ENCODE measurements around the gene MCTP1. TPM values are rescaled to one million over a fixed set of nuclear protein-coding genes. Genes with fewer than 3 reads are reported as not detected.

The MCTP1 gene
- total RNA-seq, 1 donor from 2014 or later = 3.7 TPM

DNA sequence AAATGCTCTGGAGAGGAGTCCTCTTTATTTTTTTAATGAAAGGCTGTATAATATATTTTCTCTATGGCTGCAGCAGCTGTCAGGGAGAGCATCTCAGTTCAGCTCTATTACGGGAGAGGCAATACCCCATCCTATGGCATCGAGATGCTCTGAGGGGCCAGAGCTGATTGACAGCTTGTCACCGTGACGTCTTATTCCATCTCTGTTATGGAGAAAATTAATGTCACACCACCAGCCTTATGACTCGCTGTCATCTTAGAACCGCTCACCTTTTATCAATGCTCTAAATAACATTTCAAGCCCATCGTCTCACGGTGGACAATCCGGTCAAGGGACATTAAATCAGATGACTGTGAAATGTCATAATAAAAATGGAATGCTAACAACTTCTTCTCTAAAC is 392.9 kb downstream of the MCTP1 start:
- no peaks in the 10 kb centered on the region for H3K9me3 ChIP-seq (ENCODE audit: low read depth)
- no peaks in the 10 kb centered on the region for H4K20me1 ChIP-seq (ENCODE audit: low read depth)
- H3K9me3 Mint-ChIP-seq = no peaks in the 10 kb centered on the region
- no peak overlapping the region for H3K27ac Mint-ChIP-seq
- H3K4me3 ChIP-seq = no peak overlapping the region
- H3K4me2 ChIP-seq = no peak overlapping the region
- no peaks in the 10 kb centered on the region for H3K36me3 Mint-ChIP-seq
- no peak for DNase-seq (ENCODE audit: low spot score)
- TF ChIP-seq, protein P1, sequence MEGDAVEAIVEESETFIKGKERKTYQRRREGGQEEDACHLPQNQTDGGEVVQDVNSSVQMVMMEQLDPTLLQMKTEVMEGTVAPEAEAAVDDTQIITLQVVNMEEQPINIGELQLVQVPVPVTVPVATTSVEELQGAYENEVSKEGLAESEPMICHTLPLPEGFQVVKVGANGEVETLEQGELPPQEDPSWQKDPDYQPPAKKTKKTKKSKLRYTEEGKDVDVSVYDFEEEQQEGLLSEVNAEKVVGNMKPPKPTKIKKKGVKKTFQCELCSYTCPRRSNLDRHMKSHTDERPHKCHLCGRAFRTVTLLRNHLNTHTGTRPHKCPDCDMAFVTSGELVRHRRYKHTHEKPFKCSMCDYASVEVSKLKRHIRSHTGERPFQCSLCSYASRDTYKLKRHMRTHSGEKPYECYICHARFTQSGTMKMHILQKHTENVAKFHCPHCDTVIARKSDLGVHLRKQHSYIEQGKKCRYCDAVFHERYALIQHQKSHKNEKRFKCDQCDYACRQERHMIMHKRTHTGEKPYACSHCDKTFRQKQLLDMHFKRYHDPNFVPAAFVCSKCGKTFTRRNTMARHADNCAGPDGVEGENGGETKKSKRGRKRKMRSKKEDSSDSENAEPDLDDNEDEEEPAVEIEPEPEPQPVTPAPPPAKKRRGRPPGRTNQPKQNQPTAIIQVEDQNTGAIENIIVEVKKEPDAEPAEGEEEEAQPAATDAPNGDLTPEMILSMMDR (IDR thresholded peaks at IDR 0.05) = no peak
- TF ChIP-seq EZH2phosphoT487 (IDR thresholded peaks at IDR 0.05) (no peak), EZH2 (IDR thresholded peaks at IDR 0.05) (no peak)
- no peak overlapping the region for H3K9ac ChIP-seq
- no peak overlapping the region for H2AFZ ChIP-seq (replicated peaks)
- no peaks in the 10 kb centered on the region for H3K36me3 ChIP-seq
- no peak overlapping the region for H3K4me3 Mint-ChIP-seq
- no peaks in the 10 kb centered on the region for H3K79me2 ChIP-seq (ENCODE audit: low read depth)
- no peaks in the 10 kb centered on the region for H3F3A ChIP-seq (ENCODE audit: low read depth)
- H3K27me3 Mint-ChIP-seq (ENCODE audit: insufficient read depth, low read depth) = peaks cover 5% of the 10 kb centered on the region
- no peaks in the 10 kb centered on the region for H3K27me3 ChIP-seq
- H3K4me1 Mint-ChIP-seq = peaks cover 6% of the 10 kb centered on the region
- H3K27ac ChIP-seq = no peak overlapping the region
- peaks cover 3% of the 10 kb centered on the region for H3K4me1 ChIP-seq

DNA sequence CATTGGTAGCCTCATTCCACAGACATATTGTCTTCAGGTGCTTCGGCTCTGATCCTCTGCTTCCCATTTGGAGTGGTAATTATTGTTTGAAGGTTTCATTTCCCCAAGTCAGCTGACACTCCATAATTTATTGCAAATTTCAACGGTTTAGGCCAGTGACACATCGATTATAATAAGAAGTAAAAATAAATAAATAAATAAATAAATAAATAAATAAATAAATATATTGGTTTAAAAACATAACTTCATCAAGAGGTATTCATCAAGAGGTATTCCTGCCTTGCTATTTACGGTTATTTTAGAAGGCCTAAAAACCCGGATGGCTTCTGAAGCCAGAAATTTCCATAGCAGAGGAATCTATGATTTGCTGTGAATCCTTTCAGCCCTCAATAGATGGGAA is 393.3 kb downstream of the MCTP1 start:
- H3K4me2 ChIP-seq = no peak overlapping the region
- peaks cover 3% of the 10 kb centered on the region for H3K4me1 ChIP-seq
- no peak overlapping the region for H2AFZ ChIP-seq (replicated peaks)
- Mint-ChIP-seq H3K36me3 (no peaks in the 10 kb centered on the region), H3K4me1 (peaks cover 6% of the 10 kb centered on the region), H3K27me3 (ENCODE audit: insufficient read depth, low read depth) (peaks cover 3% of the 10 kb centered on the region), H3K4me3 (no peak overlapping the region), H3K27ac (no peak overlapping the region), H3K9me3 (no peaks in the 10 kb centered on the region)
- no peaks in the 10 kb centered on the region for H3K9me3 ChIP-seq (ENCODE audit: low read depth)
- H3K4me3 ChIP-seq = no peak overlapping the region
- H3K79me2 ChIP-seq (ENCODE audit: low read depth) = no peaks in the 10 kb centered on the region
- H3K27ac ChIP-seq = no peak overlapping the region
- no peaks in the 10 kb centered on the region for H3K27me3 ChIP-seq
- no peak for DNase-seq (ENCODE audit: low spot score)
- TF ChIP-seq EZH2phosphoT487 (IDR thresholded peaks at IDR 0.05) = no peak
- H3F3A ChIP-seq (ENCODE audit: low read depth) = no peaks in the 10 kb centered on the region
- no peak overlapping the region for H3K9ac ChIP-seq
- H3K36me3 ChIP-seq = no peaks in the 10 kb centered on the region
- H4K20me1 ChIP-seq (ENCODE audit: low read depth) = no peaks in the 10 kb centered on the region

DNA sequence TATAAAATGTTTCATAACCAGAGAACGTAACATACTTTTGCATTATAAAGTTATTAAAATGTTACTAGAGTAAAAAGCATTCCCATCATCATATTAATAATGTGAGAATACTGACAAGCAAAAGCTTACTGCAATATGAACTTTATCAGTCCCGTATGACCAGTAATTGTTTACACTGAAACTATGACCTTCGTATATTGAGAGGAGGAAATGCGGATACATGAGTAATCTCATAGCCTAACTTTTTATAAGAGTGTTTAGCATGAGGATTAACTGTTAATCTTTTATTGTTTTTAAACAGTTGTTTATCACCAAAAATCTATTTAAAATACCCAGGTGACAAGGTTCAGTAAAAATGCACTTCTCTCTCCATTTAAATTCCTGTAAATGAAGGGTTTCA is 394.0 kb downstream of the MCTP1 start:
- peaks cover 4% of the 10 kb centered on the region for H3K27me3 Mint-ChIP-seq (ENCODE audit: insufficient read depth, low read depth)
- H3K4me3 Mint-ChIP-seq = no peak overlapping the region
- Histone ChIP-seq H3F3A (ENCODE audit: low read depth) (no peaks in the 10 kb centered on the region), H3K9me3 (ENCODE audit: low read depth) (no peaks in the 10 kb centered on the region), H3K4me3 (no peak overlapping the region), H3K4me1 (peaks cover 3% of the 10 kb centered on the region), H3K27me3 (no peaks in the 10 kb centered on the region), H4K20me1 (ENCODE audit: low read depth) (no peaks in the 10 kb centered on the region), H3K79me2 (ENCODE audit: low read depth) (no peaks in the 10 kb centered on the region), H3K4me2 (no peak overlapping the region), H3K36me3 (no peaks in the 10 kb centered on the region), H3K9ac (no peak overlapping the region), H2AFZ (replicated peaks) (no peak overlapping the region), H3K27ac (no peak overlapping the region)
- DNase-seq (ENCODE audit: low spot score) = no peak
- H3K4me1 Mint-ChIP-seq = peaks cover 7% of the 10 kb centered on the region
- H3K27ac Mint-ChIP-seq = no peak overlapping the region
- H3K9me3 Mint-ChIP-seq = no peaks in the 10 kb centered on the region
- TF ChIP-seq EZH2phosphoT487 (IDR thresholded peaks at IDR 0.05) (no peak), EZH2 (IDR thresholded peaks at IDR 0.05) (no peak)
- TF ChIP-seq, protein P1 (IDR thresholded peaks at IDR 0.05) = no peak
- H3K36me3 Mint-ChIP-seq = no peaks in the 10 kb centered on the region

DNA sequence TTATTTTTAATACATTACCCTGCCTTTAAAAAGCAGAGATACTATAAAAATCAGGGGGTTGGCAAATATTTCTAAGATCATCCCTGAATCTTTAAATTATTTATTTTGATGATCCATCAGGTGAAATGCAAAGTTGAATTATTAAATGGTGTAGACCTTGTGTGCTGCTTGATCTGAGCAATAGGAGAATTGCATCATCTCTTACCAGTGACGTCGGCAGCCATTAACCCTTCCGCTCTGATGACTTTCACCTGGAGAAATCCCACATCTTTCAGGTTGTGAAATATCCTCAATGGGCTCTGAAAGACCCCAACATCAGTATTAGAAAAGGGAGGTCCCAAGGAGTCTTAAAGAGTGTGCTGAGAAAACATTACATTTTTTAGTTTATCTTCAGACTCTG is 396.2 kb downstream of the MCTP1 start:
- Histone ChIP-seq H3K4me3 (no peak overlapping the region), H3K79me2 (ENCODE audit: low read depth) (no peaks in the 10 kb centered on the region), H3K27ac (no peak overlapping the region), H3F3A (ENCODE audit: low read depth) (no peaks in the 10 kb centered on the region), H3K4me1 (peaks cover 3% of the 10 kb centered on the region), H3K9ac (no peak overlapping the region), H3K27me3 (no peaks in the 10 kb centered on the region), H4K20me1 (ENCODE audit: low read depth) (no peaks in the 10 kb centered on the region), H3K36me3 (no peaks in the 10 kb centered on the region), H3K9me3 (ENCODE audit: low read depth) (no peaks in the 10 kb centered on the region), H2AFZ (replicated peaks) (no peak overlapping the region), H3K4me2 (no peak overlapping the region)
- Mint-ChIP-seq H3K4me3 (no peak overlapping the region), H3K4me1 (peaks cover 28% of the 10 kb centered on the region), H3K27ac (no peak overlapping the region), H3K36me3 (no peaks in the 10 kb centered on the region), H3K9me3 (no peaks in the 10 kb centered on the region), H3K27me3 (ENCODE audit: insufficient read depth, low read depth) (peaks cover 5% of the 10 kb centered on the region)
- TF ChIP-seq, protein P1 (IDR thresholded peaks at IDR 0.05) = no peak
- no peak for TF ChIP-seq EZH2phosphoT487 (IDR thresholded peaks at IDR 0.05)
- no peak for TF ChIP-seq EZH2 (IDR thresholded peaks at IDR 0.05)
- no peak for DNase-seq (ENCODE audit: low spot score)

Measured in neural progenitor cell (in vitro differentiated cells).